Measurements from ENCODE around the gene PARVB. TPM values are rescaled to one million over a fixed set of nuclear protein-coding genes. Genes with fewer than 3 reads are reported as not detected.

The PARVB gene
- total RNA-seq, 5 donors from 2014 or later (not counting 1 experiment from before 2014, with no cell fraction given): 5.9 to 13.8 (median 8.2) TPM

DNA sequence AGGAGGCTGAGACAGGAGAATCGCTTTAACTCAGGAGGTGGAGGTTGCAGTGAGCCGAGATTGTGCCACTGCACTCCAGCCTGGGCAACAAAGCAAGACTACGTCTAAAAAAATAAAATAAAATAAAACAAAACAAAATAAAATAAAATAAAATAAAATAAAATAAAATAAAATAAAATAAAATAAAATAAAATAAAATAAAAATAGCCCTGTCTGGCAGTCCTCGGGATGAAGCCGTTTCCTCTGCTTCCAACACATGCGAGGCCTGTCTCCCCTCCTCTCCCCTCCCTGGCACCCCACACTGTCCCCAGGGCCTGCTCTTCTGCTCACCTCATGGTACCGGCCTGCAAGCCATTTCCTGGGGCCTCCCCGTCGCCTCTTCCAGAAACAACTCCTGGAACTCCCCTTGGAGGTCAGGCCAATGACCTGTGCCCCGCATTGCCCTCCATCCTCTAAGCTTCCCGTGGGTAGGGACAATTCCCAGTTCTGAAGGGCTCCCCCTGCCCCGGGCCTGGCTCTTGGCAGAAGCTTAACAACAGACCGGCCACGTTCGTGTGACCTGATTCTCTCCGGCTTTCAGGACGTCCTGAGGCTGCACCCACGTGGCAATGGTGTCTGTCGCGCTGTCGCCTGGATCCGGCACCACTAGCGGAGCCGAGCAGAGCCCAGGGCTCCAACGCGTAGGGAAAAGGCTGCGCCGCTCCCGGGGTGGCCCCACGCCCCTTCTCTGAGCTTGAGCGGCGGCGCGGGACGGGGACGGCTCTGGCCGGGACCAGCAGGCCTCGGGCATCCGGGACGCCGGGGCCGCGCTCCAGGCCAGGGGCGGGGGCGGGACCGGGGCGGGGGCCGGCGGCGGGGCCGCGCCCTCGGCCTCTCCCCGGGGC lies 456 bp upstream of the PARVB start:
- Histone ChIP-seq H3K27me3 (replicated peaks in 1 of 2; ENCODE audit: control insufficient read depth in 2 of 2, extremely low read depth in 1 of 2, insufficient read depth in 2 of 2, low read length in 1 of 2) (peaks cover 0 to 14% of the 10 kb centered on the region in 2 experiments), H3K36me3 (ENCODE audit: control insufficient read depth in 2 of 2, extremely low read depth in 1 of 2, insufficient read depth in 1 of 2, low read length in 1 of 2) (no peaks in the 10 kb centered on the region), H3K4me3 (ENCODE audit: control insufficient read depth in 1 of 2, extremely low read depth in 1 of 2, low read length in 1 of 2) (peak overlapping the region; percentile 45 to 58), H3K9me3 (no peaks in the 10 kb centered on the region), H3K27ac (ENCODE audit: low read length) (peak overlapping the region; percentile 49), H3K4me1 (ENCODE audit: control insufficient read depth in 1 of 2, extremely low read depth in 1 of 2, insufficient read depth in 2 of 2, low read length in 2 of 2) (peaks cover 9 to 41% of the 10 kb centered on the region in 2 experiments)
- Mint-ChIP-seq H3K4me1 (peaks cover 25 to 29% (median 28%) of the 10 kb centered on the region in 3 donors), H3K36me3 (no peaks in the 10 kb centered on the region), H3K27ac (peak overlapping the region in 1 of 2 donors; percentile 44), H3K9me3 (no peaks in the 10 kb centered on the region), H3K4me3 (peak overlapping the region; percentile 60 to 75 (median 69)), H3K27me3 (peaks cover 14 to 32% of the 10 kb centered on the region in 2 donors)
- DNase-seq (peak in 9 of 35 experiments; percentile 8 to 46 (median 16)), ATAC-seq (replicated peaks in 1 of 4) (peak; percentile 31 to 61 (median 51))
- CTCF ChIA-PET: no interaction called here
- WGBS (ENCODE audit: insufficient coverage): 7% methylated on average over 47 of the region's 54 CpGs
- POLR2A ChIA-PET: interaction anchor here in 1 of 2 donors (0.6 kb wide), 1 partner anchor 158 kb away, joined by 4 read pairs; no protein-coding TSS in a partner anchor

DNA sequence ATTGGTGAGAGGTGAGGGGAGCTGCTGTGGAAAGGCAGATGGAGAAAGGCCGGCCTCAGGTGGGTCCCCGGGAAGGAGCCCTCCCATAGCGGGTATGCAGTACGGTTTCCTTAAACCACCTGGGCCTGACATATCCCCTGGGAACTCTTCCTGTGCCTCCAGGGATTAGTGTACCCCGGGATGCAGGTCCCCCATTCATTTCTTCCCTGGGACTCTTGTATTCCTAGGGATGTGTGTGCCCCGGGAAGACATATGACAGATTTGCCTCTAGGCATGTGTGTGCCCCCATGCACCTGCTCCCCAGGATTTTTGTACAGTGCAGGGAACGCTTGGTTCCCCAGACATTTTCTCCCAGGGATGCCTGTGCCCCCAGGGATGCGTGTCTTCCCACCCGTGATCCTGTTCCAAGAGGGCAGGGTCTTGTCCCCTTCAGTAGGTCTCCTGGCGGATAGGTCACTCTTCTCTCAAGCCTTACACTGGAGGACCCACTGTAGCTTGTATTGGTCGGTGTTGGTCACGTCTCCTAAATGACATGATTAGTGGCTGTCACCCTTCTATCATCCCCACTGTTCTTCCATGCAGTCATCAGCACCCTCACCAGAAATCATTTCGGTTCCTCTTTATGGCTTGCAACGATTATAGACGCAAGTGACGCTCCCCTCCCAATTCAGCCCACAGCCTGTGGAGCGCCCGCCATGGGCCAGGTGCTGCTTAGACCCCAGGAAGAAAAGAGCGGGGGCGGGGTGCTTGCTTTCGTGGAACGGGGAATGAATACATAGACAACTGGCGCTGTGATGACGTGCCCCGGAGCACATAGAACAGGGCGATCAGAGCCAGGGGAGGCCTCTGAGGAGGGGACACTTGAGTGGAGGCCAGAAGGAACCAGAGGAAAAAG lies 1.3 kb downstream of the PARVB start:
- H3K9me3 Mint-ChIP-seq: no peaks in the 10 kb centered on the region
- H3K4me3 Mint-ChIP-seq: peak overlapping the region; percentile 64 to 74 (median 70)
- peaks cover 25 to 30% (median 29%) of the 10 kb centered on the region in 3 donors for H3K4me1 Mint-ChIP-seq
- Histone ChIP-seq H3K36me3 (ENCODE audit: control insufficient read depth in 2 of 2, extremely low read depth in 1 of 2, insufficient read depth in 1 of 2, low read length in 1 of 2) (no peaks in the 10 kb centered on the region), H3K27me3 (replicated peaks in 1 of 2; ENCODE audit: control insufficient read depth in 2 of 2, extremely low read depth in 1 of 2, insufficient read depth in 2 of 2, low read length in 1 of 2) (peaks cover 0 to 14% of the 10 kb centered on the region in 2 experiments), H3K27ac (ENCODE audit: low read length) (peak overlapping the region; percentile 97), H3K9me3 (no peaks in the 10 kb centered on the region), H3K4me3 (ENCODE audit: control insufficient read depth in 1 of 2, extremely low read depth in 1 of 2, low read length in 1 of 2) (peak overlapping the region in 1 of 2 donors; percentile 46), H3K4me1 (ENCODE audit: control insufficient read depth in 1 of 2, extremely low read depth in 1 of 2, insufficient read depth in 2 of 2, low read length in 2 of 2) (peaks cover 9 to 46% of the 10 kb centered on the region in 2 experiments)
- peak overlapping the region; percentile 60 to 77 for H3K27ac Mint-ChIP-seq
- ChIA-PET CTCF (no interaction called here), POLR2A (no interaction called here)
- DNase-seq (peak in 2 of 35 experiments; percentile 13 to 58), ATAC-seq (replicated peaks in 1 of 4) (no peak)
- no peaks in the 10 kb centered on the region for H3K36me3 Mint-ChIP-seq
- H3K27me3 Mint-ChIP-seq: peaks cover 14 to 32% of the 10 kb centered on the region in 2 donors
- WGBS (ENCODE audit: insufficient coverage): 79% methylated on average over 16 of the region's 26 CpGs

DNA sequence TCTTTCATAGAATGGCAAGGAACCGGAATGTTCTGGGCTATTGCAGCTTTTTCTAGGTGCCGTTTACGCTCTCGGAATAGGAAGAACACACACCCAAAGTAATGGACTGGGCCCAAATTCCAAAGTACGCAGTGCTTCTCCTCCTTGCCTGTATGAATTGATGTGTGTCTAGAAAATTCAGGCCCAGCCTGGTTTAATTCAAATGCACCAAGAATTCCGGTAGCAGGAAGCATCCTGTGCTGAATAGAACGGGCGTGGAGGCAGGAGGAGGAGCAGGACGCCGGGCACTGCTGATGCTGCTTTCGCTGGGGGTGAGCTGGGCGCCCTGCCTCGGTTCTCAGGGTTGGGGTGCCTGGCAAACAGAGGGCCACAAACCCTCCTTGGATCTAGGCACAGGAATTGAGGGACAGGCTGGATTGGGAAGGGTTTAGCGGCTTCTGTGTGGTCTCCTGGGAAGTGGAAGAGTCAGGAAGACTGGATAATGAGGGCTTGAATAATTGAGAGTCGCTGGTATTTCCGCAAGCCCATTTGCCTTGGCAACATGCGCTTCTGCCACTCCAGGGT lies 2.0 kb downstream of the PARVB start:
- Mint-ChIP-seq H3K27ac (peak overlapping the region; percentile 73 to 94), H3K9me3 (no peaks in the 10 kb centered on the region), H3K27me3 (peaks cover 14 to 31% of the 10 kb centered on the region in 2 donors), H3K4me1 (peaks cover 32 to 35% (median 35%) of the 10 kb centered on the region in 3 donors), H3K36me3 (no peaks in the 10 kb centered on the region), H3K4me3 (peak overlapping the region; percentile 37 to 65 (median 64))
- no peaks in the 10 kb centered on the region for H3K9me3 ChIP-seq
- H3K4me3 ChIP-seq (ENCODE audit: control insufficient read depth in 1 of 2, extremely low read depth in 1 of 2, low read length in 1 of 2): no peak overlapping the region
- peak overlapping the region; percentile 97 for H3K27ac ChIP-seq (ENCODE audit: low read length)
- peaks cover 11 to 53% of the 10 kb centered on the region in 2 experiments for H3K4me1 ChIP-seq (ENCODE audit: control insufficient read depth in 1 of 2, extremely low read depth in 1 of 2, insufficient read depth in 2 of 2, low read length in 2 of 2)
- ChIA-PET POLR2A (no interaction called here), CTCF (interaction anchor here in 1 of 2 donors (0.9 kb wide), 1 partner anchor 33 kb away, joined by 3 read pairs; no protein-coding TSS in a partner anchor)
- H3K36me3 ChIP-seq (ENCODE audit: control insufficient read depth in 2 of 2, extremely low read depth in 1 of 2, insufficient read depth in 1 of 2, low read length in 1 of 2): no peaks in the 10 kb centered on the region
- peaks cover 0 to 14% of the 10 kb centered on the region in 2 experiments for H3K27me3 ChIP-seq (replicated peaks in 1 of 2; ENCODE audit: control insufficient read depth in 2 of 2, extremely low read depth in 1 of 2, insufficient read depth in 2 of 2, low read length in 1 of 2)
- ATAC-seq (replicated peaks in 1 of 4): no peak
- DNase-seq: no peak
- 83% methylated on average over 13 of the region's 17 CpGs for WGBS (ENCODE audit: insufficient coverage)

DNA sequence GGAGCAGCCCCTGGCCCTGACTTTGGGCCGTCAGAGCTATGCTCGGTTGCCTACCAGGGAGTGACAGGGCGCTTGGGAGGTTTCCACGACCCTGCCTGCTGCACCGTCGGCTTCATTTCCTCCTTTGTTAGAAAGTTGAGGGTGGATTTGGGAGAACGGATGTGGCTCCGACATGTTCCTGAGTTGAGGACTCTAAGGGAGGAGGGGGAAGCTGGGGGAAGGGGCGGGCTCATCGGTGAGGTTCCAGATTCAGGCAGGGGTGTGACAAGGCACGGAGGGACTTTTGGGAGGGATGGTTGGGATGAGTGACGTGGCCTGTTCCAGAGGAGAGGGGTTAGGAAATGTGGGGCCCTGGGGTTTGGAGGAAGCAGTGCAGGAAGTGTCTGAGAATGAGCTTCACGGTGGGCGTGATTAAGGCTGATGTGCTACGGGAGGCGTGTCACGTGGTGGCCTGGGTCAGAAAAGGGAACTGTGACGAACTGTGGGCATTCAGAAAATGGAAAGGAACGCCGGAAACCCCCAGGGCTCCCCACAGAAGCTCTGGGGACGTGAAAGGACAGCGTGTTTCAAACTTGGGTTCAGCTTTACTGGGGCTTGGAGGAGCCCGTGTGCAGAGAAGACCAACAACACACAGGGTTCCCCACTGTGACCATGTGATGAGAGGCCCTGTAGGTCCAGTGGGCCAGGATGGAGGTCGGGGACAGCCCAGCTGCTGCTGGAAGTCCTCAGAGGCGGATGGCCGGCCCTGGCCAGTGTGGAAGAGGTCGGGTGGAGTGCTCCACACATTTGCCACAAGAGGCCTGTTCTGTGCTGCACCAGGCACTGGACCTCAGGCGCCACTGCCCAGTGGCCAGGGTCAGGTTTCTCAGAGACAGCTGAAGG lies 2.8 kb downstream of the PARVB start:
- 24% methylated on average over 25 of the region's 28 CpGs for WGBS (ENCODE audit: insufficient coverage)
- Mint-ChIP-seq H3K27ac (peak overlapping the region; percentile 88 to 94), H3K4me1 (peaks cover 39 to 43% (median 42%) of the 10 kb centered on the region in 3 donors), H3K27me3 (peaks cover 14 to 30% of the 10 kb centered on the region in 2 donors), H3K9me3 (no peaks in the 10 kb centered on the region), H3K4me3 (peak overlapping the region; percentile 64 to 68 (median 65)), H3K36me3 (no peaks in the 10 kb centered on the region)
- Histone ChIP-seq H3K4me3 (ENCODE audit: control insufficient read depth in 1 of 2, extremely low read depth in 1 of 2, low read length in 1 of 2) (peak overlapping the region; percentile 43 to 59), H3K27me3 (replicated peaks in 1 of 2; ENCODE audit: control insufficient read depth in 2 of 2, extremely low read depth in 1 of 2, insufficient read depth in 2 of 2, low read length in 1 of 2) (peaks cover 0 to 14% of the 10 kb centered on the region in 2 experiments), H3K36me3 (ENCODE audit: control insufficient read depth in 2 of 2, extremely low read depth in 1 of 2, insufficient read depth in 1 of 2, low read length in 1 of 2) (no peaks in the 10 kb centered on the region), H3K9me3 (no peaks in the 10 kb centered on the region), H3K4me1 (ENCODE audit: control insufficient read depth in 1 of 2, extremely low read depth in 1 of 2, insufficient read depth in 2 of 2, low read length in 2 of 2) (peaks cover 18 to 59% of the 10 kb centered on the region in 2 experiments), H3K27ac (ENCODE audit: low read length) (peak overlapping the region; percentile 97)
- ATAC-seq (replicated peaks in 1 of 4) (peak; percentile 56 to 84 (median 66)), DNase-seq (peak in 34 of 35 experiments; percentile 20 to 87 (median 60))
- ChIA-PET CTCF (interaction anchor here in 1 of 2 donors (0.9 kb wide), 1 partner anchor 33 kb away, joined by 3 read pairs; no protein-coding TSS in a partner anchor), POLR2A (no interaction called here)

DNA sequence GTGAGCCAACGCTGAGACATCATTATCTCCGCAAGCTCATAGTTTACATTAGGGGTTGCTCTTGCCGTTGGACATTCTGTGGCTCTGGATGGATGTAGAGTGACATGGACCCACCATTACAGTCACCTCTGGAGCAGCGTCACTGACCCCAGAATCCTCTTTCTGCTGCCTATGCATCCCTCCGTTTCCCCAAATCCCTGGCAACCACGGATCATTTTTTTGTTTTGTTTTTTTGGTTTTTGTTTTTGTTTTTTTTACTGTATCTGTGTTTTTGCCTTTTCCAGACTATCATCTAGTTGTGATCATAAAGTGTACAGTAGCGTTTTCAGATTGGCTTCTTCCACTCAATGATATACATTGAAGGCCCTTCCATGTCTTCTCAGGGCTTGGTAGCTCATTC lies 4.0 kb downstream of the PARVB start:
- no peaks in the 10 kb centered on the region for H3K9me3 ChIP-seq
- Mint-ChIP-seq H3K4me1 (peaks cover 39 to 46% (median 44%) of the 10 kb centered on the region in 3 donors), H3K9me3 (no peaks in the 10 kb centered on the region), H3K36me3 (no peaks in the 10 kb centered on the region), H3K4me3 (peak overlapping the region in 1 of 3 donors; percentile 1), H3K27me3 (peaks cover 14 to 30% of the 10 kb centered on the region in 2 donors), H3K27ac (peak overlapping the region in 1 of 2 donors; percentile 34)
- no peak overlapping the region for H3K4me3 ChIP-seq (ENCODE audit: control insufficient read depth in 1 of 2, extremely low read depth in 1 of 2, low read length in 1 of 2)
- DNase-seq (no peak), ATAC-seq (replicated peaks in 1 of 4) (no peak)
- POLR2A ChIA-PET: no interaction called here
- peaks cover 0 to 14% of the 10 kb centered on the region in 2 experiments for H3K27me3 ChIP-seq (replicated peaks in 1 of 2; ENCODE audit: control insufficient read depth in 2 of 2, extremely low read depth in 1 of 2, insufficient read depth in 2 of 2, low read length in 1 of 2)
- no CpG with 5 or more reads among the region's 7 CpGs for WGBS (ENCODE audit: insufficient coverage)
- H3K27ac ChIP-seq (ENCODE audit: low read length): no peak overlapping the region
- no peaks in the 10 kb centered on the region for H3K36me3 ChIP-seq (ENCODE audit: control insufficient read depth in 2 of 2, extremely low read depth in 1 of 2, insufficient read depth in 1 of 2, low read length in 1 of 2)
- peaks cover 22 to 59% of the 10 kb centered on the region in 2 experiments for H3K4me1 ChIP-seq (ENCODE audit: control insufficient read depth in 1 of 2, extremely low read depth in 1 of 2, insufficient read depth in 2 of 2, low read length in 2 of 2)
- CTCF ChIA-PET: interaction anchor here in 1 of 2 donors (0.6 kb wide), 1 partner anchor 13 kb away, joined by 3 read pairs; no protein-coding TSS in a partner anchor

Measured in T-cell (primary cell).